HG03378 (cell line): Measurements from ENCODE around the gene PFKFB3.

ENCODE experiments used
- ATAC-seq: cut with Tn5 transposase; IDR thresholded peaks from one replicate; pipeline ENCODE4 v1.9.1; 2021; ENCODE audit warnings: mild to moderate bottlenecking, moderate library complexity; ENCODE audit not compliant: unreplicated experiment

Gene PFKFB3

GRCh38 chr10:6219494-6219836, 16.7 kb downstream of the PFKFB3 start:
- no peak for ATAC-seq

- ATAC-seq = no peak
Observed at GRCh38 chr10:6220418-6221191, 17.9 kb downstream of the PFKFB3 start.

- ATAC-seq = no peak
Observed at GRCh38 chr10:6221192-6221940, 18.6 kb downstream of the PFKFB3 start.

- ATAC-seq = no peak
Observed at GRCh38 chr10:6221971-6222751, 19.4 kb downstream of the PFKFB3 start.

GRCh38 chr10:6222755-6223154, 20.0 kb downstream of the PFKFB3 start:
- no peak for ATAC-seq

- no peak for ATAC-seq
Observed at GRCh38 chr10:6223981-6224380, 21.2 kb downstream of the PFKFB3 start.

GRCh38 chr10:6224781-6225180, 22.0 kb downstream of the PFKFB3 start:
- ATAC-seq = no peak

- ATAC-seq = no peak
Observed at GRCh38 chr10:6225263-6225814, 22.6 kb downstream of the PFKFB3 start.

GRCh38 chr10:6226216-6226615, 23.5 kb downstream of the PFKFB3 start:
- ATAC-seq = no peak

GRCh38 chr10:6227346-6227745, 24.6 kb downstream of the PFKFB3 start:
- no peak for ATAC-seq

- ATAC-seq = no peak
Observed at GRCh38 chr10:6228010-6228511, 25.3 kb downstream of the PFKFB3 start.

GRCh38 chr10:6228647-6229046, 25.9 kb downstream of the PFKFB3 start:
- ATAC-seq = no peak

GRCh38 chr10:6229290-6229689, 26.6 kb downstream of the PFKFB3 start:
- no peak for ATAC-seq

- no peak for ATAC-seq
Observed at GRCh38 chr10:6229746-6230145, 27.0 kb downstream of the PFKFB3 start.

GRCh38 chr10:6230315-6230714, 27.6 kb downstream of the PFKFB3 start:
- ATAC-seq = no peak

- no peak for ATAC-seq
Observed at GRCh38 chr10:6231146-6231545, 28.4 kb downstream of the PFKFB3 start.

GRCh38 chr10:6231730-6232129, 29.0 kb downstream of the PFKFB3 start:
- no peak for ATAC-seq

GRCh38 chr10:6232225-6232807, 29.6 kb downstream of the PFKFB3 start:
- ATAC-seq = no peak

- ATAC-seq = no peak
Observed at GRCh38 chr10:6232846-6233724, 30.4 kb downstream of the PFKFB3 start.
